Neural cell (in vitro differentiated cells): ENCODE results near the gene FUS. TPM values are rescaled to one million over a fixed set of nuclear protein-coding genes. Genes with fewer than 3 reads are reported as not detected.
"Not testable (repeated sequence)": the region's sequence is repeated elsewhere in the genome, so short reads cannot be mapped to it uniquely, and the experiment has no call there.

ENCODE experiments used
- H2AFZ ChIP-seq: fragments of 200-600, 300-800 bp; sonication (generic), shearing (Covaris generic); 2 replicates; pipeline ENCODE4 v1.6.0; 2014; ENCODE audit warnings: low read depth, mild to moderate bottlenecking, antibody characterized with exemption, low read length, moderate library complexity
- H3F3A ChIP-seq: fragments of 200-600 bp; shearing (Covaris generic); 2 replicates; pipeline ENCODE4 v1.6.1; 2016; ENCODE audit warnings: mild to moderate bottlenecking, moderate library complexity, mixed read lengths, antibody characterized with exemption, low read length; ENCODE audit not compliant: insufficient read depth, poor library complexity, severe bottlenecking
- H3K27ac ChIP-seq: fragments of 200-600, 300-800 bp; sonication (generic), shearing (Covaris generic); 2 replicates; pipeline ENCODE4 v1.5.1; 2014; ENCODE audit warnings: mild to moderate bottlenecking, low read length, moderate library complexity
- H3K27me3 ChIP-seq: fragments of 300-800, 200-600 bp; sonication (generic), shearing (Covaris generic); 2 replicates; pipeline ENCODE4 v1.6.0; 2014; ENCODE audit warnings: mild to moderate bottlenecking, low read depth, low read length, moderate library complexity; ENCODE audit not compliant: insufficient read depth
- H3K36me3 ChIP-seq: fragments of 300-800, 200-600 bp; sonication (generic), shearing (Covaris generic); 2 replicates; pipeline ENCODE4 v1.5.1; 2014; ENCODE audit warnings: mild to moderate bottlenecking, antibody characterized with exemption, low read length, moderate library complexity; ENCODE audit not compliant: insufficient read depth
- H3K4me2 ChIP-seq: fragments of 300-800, 200-600 bp; sonication (generic), shearing (Covaris generic); 2 replicates; pipeline ENCODE4 v1.6.0; 2014; ENCODE audit warnings: mild to moderate bottlenecking, low read length
- H3K4me3 ChIP-seq: fragments of 300-800, 200-600 bp; sonication (generic), shearing (Covaris generic); 2 replicates; pipeline ENCODE4 v1.5.1; 2014; ENCODE audit warnings: mild to moderate bottlenecking, low read length, moderate library complexity
- H3K79me2 ChIP-seq: fragments of 200-600 bp; shearing (Covaris generic); replicated peaks from 2 replicates; pipeline ENCODE4 v1.6.0; 2014; ENCODE audit warnings: mild to moderate bottlenecking, low read length, moderate library complexity; ENCODE audit not compliant: insufficient read depth
- H3K9ac ChIP-seq: fragments of 300-800, 200-600 bp; sonication (generic), shearing (Covaris generic); 2 replicates; pipeline ENCODE4 v1.6.1; 2016; ENCODE audit warnings: mild to moderate bottlenecking, low read length, mixed read lengths
- H3K9me2 ChIP-seq: fragments of 200-600 bp; shearing (Covaris generic); 2 replicates; pipeline ENCODE4 v1.6.1; 2016; ENCODE audit warnings: mild to moderate bottlenecking, low read length, mixed read lengths; ENCODE audit not compliant: insufficient read depth
- H3K9me3 ChIP-seq: fragments of 200-600, 300-800 bp; sonication (generic), shearing (Covaris generic); 2 replicates; pipeline ENCODE4 v1.6.1; 2016; ENCODE audit warnings: mild to moderate bottlenecking, mixed run types, low read length, moderate library complexity, mixed read lengths
- H4K20me1 ChIP-seq: fragments of 200-600 bp; shearing (Covaris generic); 2 replicates; pipeline ENCODE4 v1.6.1; 2016; ENCODE audit warnings: mild to moderate bottlenecking, mixed run types; ENCODE audit not compliant: insufficient read depth
- EP300 ChIP-seq: fragments of 450-650 bp; conservative IDR thresholded peaks from 2 replicates; pipeline ENCODE4 v1.6.1; 2014; ENCODE audit warnings: antibody characterized with exemption, mild to moderate bottlenecking, moderate library complexity; ENCODE audit not compliant: poor library complexity, severe bottlenecking
- EZH2 ChIP-seq: fragments of 200-600, 300-800 bp; shearing (Covaris generic), sonication (generic); IDR thresholded peaks from 2 replicates; pipeline ENCODE4 v1.6.1; 2014; ENCODE audit warnings: antibody characterized with exemption, low read length, borderline replicate concordance, mild to moderate bottlenecking; ENCODE audit not compliant: insufficient read depth, poor library complexity, severe bottlenecking
- MXI1 ChIP-seq: fragments of 450-650 bp; conservative IDR thresholded peaks from 2 replicates; pipeline ENCODE4 v1.6.1; 2014; ENCODE audit warnings: antibody characterized with exemption, mild to moderate bottlenecking; ENCODE audit not compliant: poor library complexity, severe bottlenecking
- POLR2AphosphoS5 ChIP-seq: IDR thresholded peaks from 2 replicates; pipeline ENCODE4 v1.6.1; 2012
- RAD21 ChIP-seq: fragments of 450-650 bp; conservative IDR thresholded peaks from 2 replicates; pipeline ENCODE4 v1.6.1; 2014; ENCODE audit warnings: antibody characterized with exemption, mild to moderate bottlenecking, moderate library complexity
- SMC3 ChIP-seq: fragments of 450-650 bp; conservative IDR thresholded peaks from 2 replicates; pipeline ENCODE4 v1.6.1; 2014; ENCODE audit warnings: antibody characterized with exemption, mild to moderate bottlenecking, moderate library complexity; ENCODE audit not compliant: poor library complexity
- TAF1 ChIP-seq: IDR thresholded peaks from 2 replicates; pipeline ENCODE4 v1.6.1; 2012; ENCODE audit warnings: low read depth
- polyA plus RNA-seq: library from polyadenylated mRNA; depleted of rRNA; stranded (reverse); fragments of >200 nt; gene quantifications from 2 replicates; pipeline ENCODE4 v1.2.3, GENCODE V29; 2014
- TF ChIP-seq, protein P1 (sequence below): IDR thresholded peaks from 2 replicates; pipeline ENCODE4 v1.6.1; 2012; ENCODE audit warnings: borderline replicate concordance
- TF ChIP-seq, protein P2 (sequence below): fragments of 450-650 bp; IDR thresholded peaks from 2 replicates; pipeline ENCODE4 v1.5.1; 2014; ENCODE audit warnings: antibody characterized with exemption, mild to moderate bottlenecking, moderate library complexity; ENCODE audit not compliant: poor library complexity, severe bottlenecking

FUS gene
- polyA plus RNA-seq, 1 donor from 2014 or later: 54.3 TPM

DNA sequence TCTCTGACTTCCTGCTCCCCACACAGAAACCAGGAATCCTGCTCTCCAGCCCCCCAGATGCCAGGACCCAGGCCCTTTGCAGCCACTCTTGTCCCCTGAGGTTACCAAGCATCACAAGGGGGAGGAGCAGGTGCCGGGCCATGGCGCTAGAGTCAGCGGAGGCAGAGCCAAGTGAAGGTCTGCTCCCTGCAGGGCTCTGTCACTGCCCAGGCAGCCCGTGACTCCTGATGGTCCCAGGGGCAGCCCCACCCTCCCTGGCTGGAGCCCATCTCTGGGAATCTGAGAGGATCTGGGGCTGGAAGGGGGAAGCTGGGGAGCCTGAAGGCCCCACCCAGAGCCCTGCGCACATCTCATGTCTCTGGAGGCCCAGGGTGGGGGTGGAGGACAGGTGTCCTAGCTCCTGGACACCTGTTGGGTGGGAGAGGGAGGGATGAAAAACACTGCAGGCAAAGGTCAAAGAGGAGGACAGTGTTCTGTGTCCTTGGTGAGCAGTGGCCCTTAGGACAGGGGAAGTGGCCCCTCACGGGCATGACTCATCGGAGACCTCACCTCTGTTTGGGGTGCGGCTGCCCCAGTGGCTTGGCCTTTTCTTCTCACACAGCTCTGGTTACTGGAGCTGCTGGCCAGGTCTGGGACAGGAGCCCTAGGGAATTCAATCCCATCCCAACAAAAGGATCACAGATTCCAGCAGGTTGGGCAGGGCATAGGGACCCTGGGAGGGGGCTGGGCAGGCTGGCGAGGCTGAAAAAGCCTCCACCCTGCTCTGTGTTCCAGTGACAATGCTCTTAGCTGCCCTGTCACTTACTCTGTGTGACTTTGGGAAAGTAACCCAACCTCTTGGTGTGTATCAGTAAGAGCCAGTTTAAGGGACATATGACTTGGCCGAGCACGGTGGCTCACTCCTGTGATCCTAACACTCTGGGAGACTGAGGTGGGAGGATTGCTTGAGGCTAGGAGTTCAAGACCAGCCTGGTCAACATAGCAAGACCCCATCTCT, 29.7 kb upstream of the FUS start, which contains the start of gene PRSS36:
Gene PRSS36, minus strand, starts transcription at position 173 of the 997 bp plus-strand sequence. Its CDS starts 31 bp downstream, at position 142.
- TF ChIP-seq RAD21 (no peak), MXI1 (no peak), EP300 (no peak), POLR2AphosphoS5 (no peak), EZH2 (no peak), SMC3 (no peak), TAF1 (no peak)
- TF ChIP-seq, protein P1, sequence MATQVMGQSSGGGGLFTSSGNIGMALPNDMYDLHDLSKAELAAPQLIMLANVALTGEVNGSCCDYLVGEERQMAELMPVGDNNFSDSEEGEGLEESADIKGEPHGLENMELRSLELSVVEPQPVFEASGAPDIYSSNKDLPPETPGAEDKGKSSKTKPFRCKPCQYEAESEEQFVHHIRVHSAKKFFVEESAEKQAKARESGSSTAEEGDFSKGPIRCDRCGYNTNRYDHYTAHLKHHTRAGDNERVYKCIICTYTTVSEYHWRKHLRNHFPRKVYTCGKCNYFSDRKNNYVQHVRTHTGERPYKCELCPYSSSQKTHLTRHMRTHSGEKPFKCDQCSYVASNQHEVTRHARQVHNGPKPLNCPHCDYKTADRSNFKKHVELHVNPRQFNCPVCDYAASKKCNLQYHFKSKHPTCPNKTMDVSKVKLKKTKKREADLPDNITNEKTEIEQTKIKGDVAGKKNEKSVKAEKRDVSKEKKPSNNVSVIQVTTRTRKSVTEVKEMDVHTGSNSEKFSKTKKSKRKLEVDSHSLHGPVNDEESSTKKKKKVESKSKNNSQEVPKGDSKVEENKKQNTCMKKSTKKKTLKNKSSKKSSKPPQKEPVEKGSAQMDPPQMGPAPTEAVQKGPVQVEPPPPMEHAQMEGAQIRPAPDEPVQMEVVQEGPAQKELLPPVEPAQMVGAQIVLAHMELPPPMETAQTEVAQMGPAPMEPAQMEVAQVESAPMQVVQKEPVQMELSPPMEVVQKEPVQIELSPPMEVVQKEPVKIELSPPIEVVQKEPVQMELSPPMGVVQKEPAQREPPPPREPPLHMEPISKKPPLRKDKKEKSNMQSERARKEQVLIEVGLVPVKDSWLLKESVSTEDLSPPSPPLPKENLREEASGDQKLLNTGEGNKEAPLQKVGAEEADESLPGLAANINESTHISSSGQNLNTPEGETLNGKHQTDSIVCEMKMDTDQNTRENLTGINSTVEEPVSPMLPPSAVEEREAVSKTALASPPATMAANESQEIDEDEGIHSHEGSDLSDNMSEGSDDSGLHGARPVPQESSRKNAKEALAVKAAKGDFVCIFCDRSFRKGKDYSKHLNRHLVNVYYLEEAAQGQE: no peak
- TF ChIP-seq, protein P2, sequence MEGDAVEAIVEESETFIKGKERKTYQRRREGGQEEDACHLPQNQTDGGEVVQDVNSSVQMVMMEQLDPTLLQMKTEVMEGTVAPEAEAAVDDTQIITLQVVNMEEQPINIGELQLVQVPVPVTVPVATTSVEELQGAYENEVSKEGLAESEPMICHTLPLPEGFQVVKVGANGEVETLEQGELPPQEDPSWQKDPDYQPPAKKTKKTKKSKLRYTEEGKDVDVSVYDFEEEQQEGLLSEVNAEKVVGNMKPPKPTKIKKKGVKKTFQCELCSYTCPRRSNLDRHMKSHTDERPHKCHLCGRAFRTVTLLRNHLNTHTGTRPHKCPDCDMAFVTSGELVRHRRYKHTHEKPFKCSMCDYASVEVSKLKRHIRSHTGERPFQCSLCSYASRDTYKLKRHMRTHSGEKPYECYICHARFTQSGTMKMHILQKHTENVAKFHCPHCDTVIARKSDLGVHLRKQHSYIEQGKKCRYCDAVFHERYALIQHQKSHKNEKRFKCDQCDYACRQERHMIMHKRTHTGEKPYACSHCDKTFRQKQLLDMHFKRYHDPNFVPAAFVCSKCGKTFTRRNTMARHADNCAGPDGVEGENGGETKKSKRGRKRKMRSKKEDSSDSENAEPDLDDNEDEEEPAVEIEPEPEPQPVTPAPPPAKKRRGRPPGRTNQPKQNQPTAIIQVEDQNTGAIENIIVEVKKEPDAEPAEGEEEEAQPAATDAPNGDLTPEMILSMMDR: no peak
- H2AFZ ChIP-seq: no peak within 1 kb of the TSS
- H3K9me3 ChIP-seq: no peaks in the 10 kb centered on the region
- no peak within 1 kb of the TSS for H3K4me2 ChIP-seq
- H3K4me3 ChIP-seq: no peak within 1 kb of the TSS
- no peaks in the 10 kb centered on the region for H4K20me1 ChIP-seq
- no peaks in the 10 kb centered on the region for H3K27me3 ChIP-seq
- H3F3A ChIP-seq: no peaks in the 10 kb centered on the region
- no peaks in the 10 kb centered on the region for H3K36me3 ChIP-seq
- no peak within 1 kb of the TSS for H3K27ac ChIP-seq
- H3K79me2 ChIP-seq: no peaks in the 10 kb centered on the region
- no peak within 1 kb of the TSS for H3K9ac ChIP-seq
- H3K9me2 ChIP-seq: no peaks in the 10 kb centered on the region

DNA sequence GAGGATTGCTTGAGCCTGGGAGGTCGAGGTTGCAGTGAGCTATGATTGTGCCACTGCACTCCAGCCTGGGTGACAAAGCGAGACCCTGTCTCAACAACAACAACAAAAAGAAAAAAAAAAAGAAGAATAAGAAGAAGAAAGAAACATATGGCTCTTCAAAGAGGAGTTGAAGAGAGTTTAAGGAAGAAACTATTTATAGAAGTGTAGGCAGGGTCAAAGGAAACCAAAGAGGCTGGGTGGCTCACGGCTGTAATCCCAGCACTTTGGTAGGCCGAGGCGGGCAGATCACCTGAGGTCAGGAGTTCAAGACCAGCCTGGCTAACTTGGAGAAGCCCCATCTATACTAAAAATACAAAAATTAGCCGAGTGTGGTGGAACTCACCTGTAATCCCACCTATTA, 29.0 kb upstream of the FUS start:
- not testable (repeated sequence) for H3K4me2 ChIP-seq, H3K79me2 ChIP-seq, H3K4me3 ChIP-seq, H3K9me3 ChIP-seq, H3K9me2 ChIP-seq, H3K27ac ChIP-seq, H3F3A ChIP-seq, H4K20me1 ChIP-seq, H3K9ac ChIP-seq, H3K27me3 ChIP-seq, H2AFZ ChIP-seq, H3K36me3 ChIP-seq
